Measurements from ENCODE around the gene STOX1. TPM values are rescaled to one million over a fixed set of nuclear protein-coding genes. Genes with fewer than 3 reads are reported as not detected.

Gene STOX1
- total and polyA plus RNA-seq, 2 of the 13 experiments (the other 11 are each of a cell fraction or from before 2014, with no cell fraction given): 2.5 to 6.0 TPM

GRCh38 chr10:68900427-68901104 is 73.2 kb downstream of the STOX1 start (continued):
- TF ChIP-seq RBM39 (IDR thresholded peaks at IDR 0.05; ENCODE audit: low read depth, low read length, poor library complexity, severe bottlenecking): peak; percentile 36
- TF ChIP-seq SAP130 (CRISPR knock-in tag; IDR thresholded peaks at IDR 0.05; ENCODE audit: low read depth): no peak; the same call in 1 of the 2 replicates
- peak; percentile 39; the same call in 1 of the 2 replicates for TF ChIP-seq ZNF569 (CRISPR knock-in tag; IDR thresholded peaks at IDR 0.05; ENCODE audit: borderline replicate concordance)
- TF ChIP-seq ZFP36L2 (CRISPR knock-in tag; IDR thresholded peaks at IDR 0.05): 0 out of 2 replicates have a peak, but pooled peaks have one; percentile 71
- TF ChIP-seq ZNF3 (CRISPR knock-in tag; IDR thresholded peaks at IDR 0.05): 0 out of 2 replicates have a peak, but pooled peaks have one; percentile 70
- no peak for TF ChIP-seq ZNF576 (CRISPR knock-in tag; IDR thresholded peaks at IDR 0.05)
- TF ChIP-seq RAD51 (IDR thresholded peaks at IDR 0.05; ENCODE audit: borderline replicate concordance): no peak
- TF ChIP-seq NFIB (CRISPR knock-in tag; IDR thresholded peaks at IDR 0.05; ENCODE audit: borderline replicate concordance): no peak
- no peak for TF ChIP-seq NR2F2 (IDR thresholded peaks at IDR 0.05; ENCODE audit: borderline replicate concordance, low read depth)
- no peak for TF ChIP-seq NPAS2 (CRISPR knock-in tag; IDR thresholded peaks at IDR 0.05; ENCODE audit: borderline replicate concordance)
- TF ChIP-seq U2AF1 (optimal IDR thresholded peaks at IDR 0.05; ENCODE audit: low read depth, low read length): no peak
- TF ChIP-seq NR2F1 (CRISPR knock-in tag; IDR thresholded peaks at IDR 0.05): no peak
- TF ChIP-seq HNRNPH1 (optimal IDR thresholded peaks at IDR 0.05; ENCODE audit: low read depth, low read length): no peak
- TF ChIP-seq, protein P1, sequence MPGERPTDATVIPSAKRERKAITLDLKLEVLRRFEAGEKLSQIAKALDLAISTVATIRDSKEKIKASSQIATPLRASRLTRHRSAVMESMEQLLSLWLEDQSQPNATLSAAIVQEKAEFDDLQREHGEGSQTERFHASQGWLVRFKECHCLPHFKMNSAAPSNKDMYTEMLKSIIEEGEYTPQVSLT (CRISPR knock-in tag; IDR thresholded peaks at IDR 0.05; ENCODE audit: borderline replicate concordance, low read depth): no peak; the same call in 1 of the 2 replicates
- TF ChIP-seq ZNF143 (CRISPR knock-in tag; IDR thresholded peaks at IDR 0.05): peak; percentile 69
- TF ChIP-seq ZFX (CRISPR knock-in tag; IDR thresholded peaks at IDR 0.05; ENCODE audit: low read depth): peak; percentile 94
- no peak for TF ChIP-seq SMARCE1 (IDR thresholded peaks at IDR 0.05; ENCODE audit: borderline replicate concordance)
- peak; percentile 87 for TF ChIP-seq TFDP2 (CRISPR knock-in tag; IDR thresholded peaks at IDR 0.05)
- peak; percentile 75; the same call in 1 of the 2 replicates for TF ChIP-seq NR1H2 (CRISPR knock-in tag; IDR thresholded peaks at IDR 0.05; ENCODE audit: borderline replicate concordance, low read depth)
- TF ChIP-seq RARG (CRISPR knock-in tag; IDR thresholded peaks at IDR 0.05; ENCODE audit: low read depth): peak; percentile 90; the same call in 1 of the 2 replicates
- no peak for TF ChIP-seq ZNF354B (CRISPR knock-in tag; IDR thresholded peaks at IDR 0.05)
- no peak for TF ChIP-seq NONO (IDR thresholded peaks at IDR 0.05)
- peak; percentile 96 for TF ChIP-seq NONO (CRISPR knock-in tag; conservative IDR thresholded peaks at IDR 0.05)
- no peak for TF ChIP-seq HNRNPL (IDR thresholded peaks at IDR 0.05; ENCODE audit: low read depth, low read length)
- peak; percentile 75; the same call in 1 of the 2 replicates for TF ChIP-seq IRX3 (CRISPR knock-in tag; IDR thresholded peaks at IDR 0.05; ENCODE audit: borderline replicate concordance, low read depth)
- TF ChIP-seq TMF1 (CRISPR knock-in tag; IDR thresholded peaks at IDR 0.05; ENCODE audit: low read depth): peak; percentile 64; the same call in 1 of the 2 replicates
- no peak; the same call in 1 of the 2 replicates for TF ChIP-seq ZNF703 (CRISPR knock-in tag; IDR thresholded peaks at IDR 0.05; ENCODE audit: borderline replicate concordance)
- peak; percentile 94 for TF ChIP-seq KDM2A (CRISPR knock-in tag; IDR thresholded peaks at IDR 0.05; ENCODE audit: borderline replicate concordance, low read depth)
- TF ChIP-seq MED1 (CRISPR knock-in tag; IDR thresholded peaks at IDR 0.05): peak; percentile 33; the same call in 1 of the 2 replicates
- peak; percentile 70 for TF ChIP-seq CBFB (CRISPR knock-in tag; IDR thresholded peaks at IDR 0.05)
- peak; percentile 76; the same call in 1 of the 2 replicates for TF ChIP-seq ZSCAN25 (CRISPR knock-in tag; IDR thresholded peaks at IDR 0.05)
